HUES48 (cell line): ENCODE measurements around the gene CPNE5.

Experiments
- H3K27ac ChIP-seq: one replicate; pipeline ENCODE4 v1.7.0; 2013; ENCODE audit warnings: low read depth, low read length, inconsistent platforms
- H3K27me3 ChIP-seq: 2 replicates; pipeline ENCODE4 v1.6.1; 2013; ENCODE audit warnings: mild to moderate bottlenecking, low read length; ENCODE audit not compliant: control insufficient read depth, insufficient read depth
- H3K36me3 ChIP-seq: 2 replicates; pipeline ENCODE4 v1.6.1; 2013; ENCODE audit warnings: low read length; ENCODE audit not compliant: control insufficient read depth, insufficient read depth
- H3K4me1 ChIP-seq: 2 replicates; pipeline ENCODE4 v1.6.1; 2013; ENCODE audit warnings: mild to moderate bottlenecking, low read length; ENCODE audit not compliant: control insufficient read depth, insufficient read depth
- H3K4me3 ChIP-seq: 2 replicates; pipeline ENCODE4 v1.5.1; 2013; ENCODE audit warnings: mild to moderate bottlenecking, low read depth, low read length
- H3K9ac ChIP-seq: 2 replicates; pipeline ENCODE4 v1.6.1; 2013; ENCODE audit warnings: mild to moderate bottlenecking, low read depth, low read length, moderate library complexity
- H3K9me3 ChIP-seq: 2 replicates; pipeline ENCODE4 v1.6.1; 2013; ENCODE audit warnings: low read length; ENCODE audit not compliant: control insufficient read depth, insufficient read depth

CPNE5 gene

GRCh38 chr6:36692861-36693702 is 146.2 kb downstream of the CPNE5 start:
- Histone ChIP-seq H3K27me3 (no peaks in the 10 kb centered on the region), H3K9me3 (no peaks in the 10 kb centered on the region), H3K9ac (no peak overlapping the region), H3K36me3 (no peaks in the 10 kb centered on the region), H3K4me1 (no peaks in the 10 kb centered on the region), H3K27ac (no peak overlapping the region), H3K4me3 (no peak overlapping the region)

- Histone ChIP-seq H3K9me3 (no peaks in the 10 kb centered on the region), H3K27me3 (no peaks in the 10 kb centered on the region), H3K27ac (no peak overlapping the region), H3K4me3 (no peak overlapping the region), H3K4me1 (no peaks in the 10 kb centered on the region), H3K9ac (no peak overlapping the region), H3K36me3 (no peaks in the 10 kb centered on the region)
These were observed 147.0 kb downstream of the CPNE5 start for GRCh38 chr6:36692220-36692619.

DNA sequence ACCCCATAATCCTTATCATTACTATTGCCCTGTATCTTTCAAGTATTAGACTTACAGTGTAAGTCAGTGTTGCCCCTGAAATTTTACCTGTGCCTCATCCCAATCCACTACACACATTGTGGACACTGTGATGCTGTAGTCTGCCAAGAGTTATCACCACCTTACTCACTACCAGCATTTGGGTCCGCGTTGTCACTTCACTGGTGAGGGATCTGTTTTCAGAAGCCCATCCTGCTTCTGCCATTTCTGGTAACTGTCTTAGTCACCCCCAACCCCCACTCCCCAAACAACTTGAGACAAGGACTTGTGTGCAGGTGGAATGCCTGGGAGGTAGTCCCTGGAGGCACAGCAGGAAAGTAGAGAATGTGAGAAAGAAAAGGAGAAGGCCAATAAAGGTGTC is 147.6 kb downstream of the CPNE5 start:
- H3K9me3 ChIP-seq = no peaks in the 10 kb centered on the region
- H3K4me3 ChIP-seq = no peak overlapping the region
- H3K27ac ChIP-seq = no peak overlapping the region
- H3K4me1 ChIP-seq = no peaks in the 10 kb centered on the region
- H3K9ac ChIP-seq = no peak overlapping the region
- peaks cover 5% of the 10 kb centered on the region; the same call in 1 of the 2 replicates for H3K36me3 ChIP-seq
- H3K27me3 ChIP-seq = no peaks in the 10 kb centered on the region

GRCh38 chr6:36691011-36691410 is 148.2 kb downstream of the CPNE5 start:
- no peak overlapping the region for H3K27ac ChIP-seq
- no peaks in the 10 kb centered on the region for H3K4me1 ChIP-seq
- peaks cover 9% of the 10 kb centered on the region; the same call in 1 of the 2 replicates for H3K36me3 ChIP-seq
- no peaks in the 10 kb centered on the region for H3K27me3 ChIP-seq
- no peaks in the 10 kb centered on the region for H3K9me3 ChIP-seq
- H3K9ac ChIP-seq = no peak overlapping the region
- H3K4me3 ChIP-seq = no peak overlapping the region
